PC-9 (cell line): ENCODE measurements around the gene PHPT1. TPM values are rescaled to one million over a fixed set of nuclear protein-coding genes. Genes with fewer than 3 reads are reported as not detected.
A peak's percentile ranks its signal among the peaks of the same experiment; 100 is the strongest.

ENCODE experiments used
- BruUV-seq: library from RNA; stranded (reverse); fragments of 400-500 nt; replicated peaks from 2 replicates; lab custom pipeline; 2021; lab: Mats Ljungman, UMichigan
- CTCF ChIA-PET: fragments of 300-600 bp; sonication (Branson Sonifier 250); formaldehyde crosslinking; loops from one replicate; lab custom pipeline; 2022; ENCODE audit warnings: antibody characterized with exemption; lab: Charles Lee
- POLR2A ChIA-PET: fragments of 300-600 bp; sonication (Branson Sonifier 250); formaldehyde crosslinking; loops from one replicate; lab custom pipeline; 2022; ENCODE audit warnings: antibody characterized with exemption; ENCODE audit not compliant: unreplicated experiment; lab: Charles Lee
- DNase-seq, 2 experiments: peaks; one replicate each; pipeline versions ENCODE4 v3.0.0 to v3.0.0-alpha.2; 2015 to 2022; ENCODE audit warnings: mixed read lengths in 1 of 2
- H2AFZ ChIP-seq: fragments of 200-600 bp; sonication (generic); 2 replicates; pipeline ENCODE4 v1.8.1; 2017; ENCODE audit warnings: antibody characterized with exemption
- H3F3A ChIP-seq: fragments of 200-600 bp; sonication (generic); 2 replicates; pipeline ENCODE4 v1.8.1; 2017; ENCODE audit warnings: antibody characterized with exemption, mild to moderate bottlenecking, low read depth; ENCODE audit not compliant: insufficient read depth
- H3K27ac ChIP-seq: fragments of 200-600 bp; sonication (generic); 2 replicates; pipeline ENCODE4 v1.6.1; 2016; ENCODE audit warnings: mixed run types
- H3K27me3 ChIP-seq: fragments of 200-600 bp; sonication (generic); 2 replicates; pipeline ENCODE4 v1.6.1; 2016; ENCODE audit warnings: low read depth, mixed run types; ENCODE audit not compliant: insufficient read depth
- H3K36me3 ChIP-seq: fragments of 200-600 bp; sonication (generic); 2 replicates; pipeline ENCODE4 v1.6.1; 2016; ENCODE audit warnings: low read depth, mixed run types
- H3K4me1 ChIP-seq: fragments of 200-600 bp; sonication (generic); replicated peaks from 2 replicates; pipeline ENCODE4 v1.6.1; 2016; ENCODE audit warnings: mixed run types; ENCODE audit not compliant: insufficient read depth
- H3K4me2 ChIP-seq: fragments of 200-600 bp; sonication (generic); 2 replicates; pipeline ENCODE4 v1.6.1; 2017; ENCODE audit warnings: mixed run types
- H3K4me3 ChIP-seq: fragments of 200-600 bp; sonication (generic); 2 replicates; pipeline ENCODE4 v1.6.1; 2016; ENCODE audit warnings: mixed run types
- H3K79me2 ChIP-seq: fragments of 200-600 bp; sonication (generic); 2 replicates; pipeline ENCODE4 v1.6.1; 2017; ENCODE audit warnings: low read depth, mixed run types
- H3K9me2 ChIP-seq: fragments of 200-600 bp; sonication (generic); 2 replicates; pipeline ENCODE4 v1.8.1; 2017; ENCODE audit warnings: mild to moderate bottlenecking; ENCODE audit not compliant: insufficient read depth
- H3K9me3 ChIP-seq: fragments of 200-600 bp; sonication (generic); 2 replicates; pipeline ENCODE4 v1.8.1; 2016; ENCODE audit warnings: low read depth; ENCODE audit not compliant: insufficient read depth
- H4K20me1 ChIP-seq: fragments of 200-600 bp; sonication (generic); 2 replicates; pipeline ENCODE4 v1.8.1; 2017; ENCODE audit not compliant: insufficient read depth
- CTCF ChIP-seq: fragments of 200-600 bp; sonication (generic); conservative IDR thresholded peaks from 2 replicates; pipeline ENCODE4 v1.6.1; 2017; ENCODE audit warnings: mixed run types, antibody characterized with exemption, mild to moderate bottlenecking, moderate library complexity
- EZH2 ChIP-seq: fragments of 200-600 bp; sonication (generic); IDR thresholded peaks from 2 replicates; pipeline ENCODE4 v1.8.0; 2017; ENCODE audit warnings: antibody characterized with exemption, low read depth
- intact Hi-C: fragments of 100-400 bp; cut with micrococcal nuclease; formaldehyde crosslinking; loops from one replicate; pipeline ENCODE4 v1.10.0; 2022; ENCODE audit not compliant: unreplicated experiment
- total RNA-seq: library from RNA; stranded (reverse); gene quantifications from 2 replicates; pipeline ENCODE4 v1.2.3, GENCODE V29; 2021

PHPT1 gene
- total RNA-seq, 1 experiment from 2014 or later: 112 TPM

GRCh38 chr9:136846376-136847087, 2.7 kb upstream of the PHPT1 start:
- Histone ChIP-seq H3K79me2 (no peaks in the 10 kb centered on the region), H4K20me1 (peaks cover 13% of the 10 kb centered on the region), H3K4me3 (peak overlapping the region; percentile 87), H3K4me1 (peaks cover 9% of the 10 kb centered on the region; the same call in 1 of the 2 replicates), H3K27ac (peak overlapping the region; percentile 51; the same call in 1 of the 2 replicates), H3K4me2 (peak overlapping the region; percentile 85), H3K36me3 (no peaks in the 10 kb centered on the region), H3K27me3 (no peaks in the 10 kb centered on the region), H3K9me2 (no peaks in the 10 kb centered on the region), H2AFZ (peak overlapping the region; percentile 69; the same call in 1 of the 2 replicates), H3K9me3 (no peaks in the 10 kb centered on the region), H3F3A (peaks cover 19% of the 10 kb centered on the region; the same call in 1 of the 2 replicates)
- BruUV-seq: TSS peak; percentile 10
- DNase-seq: no peak
- ChIA-PET CTCF (interaction anchor here (1.9 kb wide), 1 partner anchor 102 kb away, joined by 9 read pairs; no protein-coding TSS in a partner anchor), POLR2A (interaction anchor here (0.6 to 1.4 kb wide), 4 partner anchors 55 to 189 kb away, joined by 3 to 27 read pairs (median 8); no protein-coding TSS in a partner anchor)
- intact Hi-C loops: loop anchor here (1.0 to 5.0 kb wide), 5 partner anchors 46 to 181 kb away; partner anchors contain the start of genes ABCA2, CLIC3 and TMEM141
- TF ChIP-seq CTCF (no peak), EZH2 (no peak)

- H3K27me3 ChIP-seq: no peaks in the 10 kb centered on the region
- H3K36me3 ChIP-seq: no peaks in the 10 kb centered on the region
- no peaks in the 10 kb centered on the region for H3K9me3 ChIP-seq
- peak overlapping the region; percentile 80 for H3K27ac ChIP-seq
- ChIA-PET CTCF (interaction anchor here (0.6 to 1.9 kb wide), 4 partner anchors 25 to 188 kb away, joined by 4 to 9 read pairs (median 6); no protein-coding TSS in a partner anchor), POLR2A (interaction anchor here (0.5 to 1.4 kb wide), 10 partner anchors 36 to 239 kb away, joined by 3 to 27 read pairs (median 10); partner anchors contain the start of genes MAN1B1 and PAXX)
- BruUV-seq: no TSS peak
- peak overlapping the region; percentile 87 for H3K4me3 ChIP-seq
- H3K79me2 ChIP-seq: no peaks in the 10 kb centered on the region
- peak overlapping the region; percentile 85 for H3K4me2 ChIP-seq
- DNase-seq: peak; percentile 69 to 93
- H3K4me1 ChIP-seq: peaks cover 6% of the 10 kb centered on the region; the same call in 1 of the 2 replicates
- intact Hi-C loops: loop anchor here (1.0 to 5.0 kb wide), 5 partner anchors 46 to 180 kb away; partner anchors contain the start of genes ABCA2, CLIC3 and TMEM141
- TF ChIP-seq CTCF (no peak), EZH2 (no peak)
- H2AFZ ChIP-seq: peak overlapping the region; percentile 70; the same call in 1 of the 2 replicates
- peaks cover 22% of the 10 kb centered on the region; the same call in 1 of the 2 replicates for H3F3A ChIP-seq
- no peaks in the 10 kb centered on the region for H3K9me2 ChIP-seq
- peaks cover 16% of the 10 kb centered on the region for H4K20me1 ChIP-seq
Observed at GRCh38 chr9:136847088-136847825, 2.0 kb upstream of the PHPT1 start.
